Lower leg skin (tissue), 4 donors: Measurements from ENCODE around the gene ZBTB20. TPM values are rescaled to one million over a fixed set of nuclear protein-coding genes. Genes with fewer than 3 reads are reported as not detected.

Experiments
- DNase-seq, 2 donors: peaks; one replicate each; pipeline ENCODE4 v3.0.0-alpha.2; 2019; ENCODE audit warnings: low spot score in 2 of 2
- H3K4me3 ChIP-seq: fragments of 200-600 bp; sonication (generic); 2 replicates; pipeline ENCODE4 v1.5.1; 2017; ENCODE audit warnings: mild to moderate bottlenecking, low read depth; ENCODE audit not compliant: poor library complexity, severe bottlenecking
- CTCF ChIP-seq, 3 donors: fragments of 450-650 bp; IDR thresholded peaks; one replicate each; pipeline ENCODE4 v1.5.1; 2016; ENCODE audit warnings: antibody characterized with exemption in 3 of 3, mild to moderate bottlenecking in 3 of 3, moderate library complexity in 2 of 3
- POLR2A ChIP-seq, 2 donors: fragments of 450-650 bp; IDR thresholded peaks; one replicate each; pipeline ENCODE4 v1.6.1; 2016 to 2017; ENCODE audit warnings: antibody characterized with exemption in 2 of 2, mild to moderate bottlenecking in 1 of 2, moderate library complexity in 1 of 2
- WGBS, 2 donors: methylation state at CpG; one replicate each; pipeline ENCODE4 v1.1.5; 2018; 5-methylcytosine and 5-hydroxymethylcytosine counted together
- intact Hi-C: fragments of 100-400 bp; cut with DNase I; formaldehyde crosslinking; loops from one replicate; pipeline ENCODE4 v1.15.0; 2023; ENCODE audit warnings: low total_unique reads
- total RNA-seq, 4 donors: library from RNA; depleted of rRNA; stranded (reverse); fragments of >200 nt; gene quantifications; one replicate each; pipeline ENCODE4 v1.1.0, GENCODE V29; 2016

The ZBTB20 gene
- total RNA-seq, 4 donors from 2014 or later, result 22.5 to 41.9 (median 33.1) TPM

- no peak for DNase-seq
- intact Hi-C loops, result no loop called here
- peak overlapping the region; percentile 25 for H3K4me3 ChIP-seq
- TF ChIP-seq POLR2A (IDR thresholded peaks at IDR 0.05), result no peak
- TF ChIP-seq CTCF (IDR thresholded peaks at IDR 0.05), result no peak
- WGBS, 2 donors, result 20 to 27% methylated on average over 3 of the region's 3 CpGs
These were observed 47.7 kb downstream of the ZBTB20 start for GRCh38 chr3:115099134-115099985.

GRCh38 chr3:115098354-115099073 lies 48.6 kb downstream of the ZBTB20 start:
- intact Hi-C loops, result no loop called here
- TF ChIP-seq CTCF (IDR thresholded peaks at IDR 0.05), result no peak
- no peak for TF ChIP-seq POLR2A (IDR thresholded peaks at IDR 0.05)
- no peak for DNase-seq
- H3K4me3 ChIP-seq, result no peak overlapping the region
- WGBS, 2 donors, result 88 to 90% methylated on average over 7 of the region's 7 CpGs

- intact Hi-C loops, result no loop called here
- 67 to 79% methylated on average over 1 of the region's 1 CpG for WGBS, 2 donors
- H3K4me3 ChIP-seq, result no peak overlapping the region
- DNase-seq, result no peak
- TF ChIP-seq CTCF (IDR thresholded peaks at IDR 0.05) (no peak), POLR2A (IDR thresholded peaks at IDR 0.05) (no peak)
These were observed 51.9 kb downstream of the ZBTB20 start for GRCh38 chr3:115095236-115095635.

- DNase-seq, result peak in 1 of 2 donors; percentile 56
- intact Hi-C loops, result no loop called here
- TF ChIP-seq POLR2A (IDR thresholded peaks at IDR 0.05), result no peak
- peak in 1 of 3 donors; percentile 40 for TF ChIP-seq CTCF (IDR thresholded peaks at IDR 0.05)
- WGBS, 2 donors, result 20 to 25% methylated on average over 4 of the region's 4 CpGs
- H3K4me3 ChIP-seq, result no peak overlapping the region
These were observed 54.8 kb downstream of the ZBTB20 start for GRCh38 chr3:115092220-115092791.

GRCh38 chr3:115090712-115091111 lies 56.4 kb downstream of the ZBTB20 start:
- TF ChIP-seq CTCF (IDR thresholded peaks at IDR 0.05), result no peak
- no peak for TF ChIP-seq POLR2A (IDR thresholded peaks at IDR 0.05)
- no peak for DNase-seq
- 91 to 95% methylated on average over 1 of the region's 1 CpG for WGBS, 2 donors
- intact Hi-C loops, result no loop called here
- no peak overlapping the region for H3K4me3 ChIP-seq
